Suppressor macrophage treated with lipopolysaccharide for 4 hours (primary cell): ENCODE results near the gene BRAP.
A peak's percentile ranks its signal among the peaks of the same experiment; 100 is the strongest.
"Not testable (repeated sequence)": the region's sequence is repeated elsewhere in the genome, so short reads cannot be mapped to it uniquely, and the experiment has no call there.

Experiments
- DNase-seq: peaks from one replicate; pipeline ENCODE4 v3.0.0-alpha.2; 2020

BRAP gene, protein sequence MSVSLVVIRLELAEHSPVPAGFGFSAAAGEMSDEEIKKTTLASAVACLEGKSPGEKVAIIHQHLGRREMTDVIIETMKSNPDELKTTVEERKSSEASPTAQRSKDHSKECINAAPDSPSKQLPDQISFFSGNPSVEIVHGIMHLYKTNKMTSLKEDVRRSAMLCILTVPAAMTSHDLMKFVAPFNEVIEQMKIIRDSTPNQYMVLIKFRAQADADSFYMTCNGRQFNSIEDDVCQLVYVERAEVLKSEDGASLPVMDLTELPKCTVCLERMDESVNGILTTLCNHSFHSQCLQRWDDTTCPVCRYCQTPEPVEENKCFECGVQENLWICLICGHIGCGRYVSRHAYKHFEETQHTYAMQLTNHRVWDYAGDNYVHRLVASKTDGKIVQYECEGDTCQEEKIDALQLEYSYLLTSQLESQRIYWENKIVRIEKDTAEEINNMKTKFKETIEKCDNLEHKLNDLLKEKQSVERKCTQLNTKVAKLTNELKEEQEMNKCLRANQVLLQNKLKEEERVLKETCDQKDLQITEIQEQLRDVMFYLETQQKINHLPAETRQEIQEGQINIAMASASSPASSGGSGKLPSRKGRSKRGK

GRCh38 chr12:111685811-111686573, at the start of gene BRAP, which contains the start of gene ACAD10:
TSS of gene BRAP (minus strand) at chr12:111685956. CDS start at chr12:111685792, 164 bp downstream.
TSS of gene ACAD10 (plus strand) at chr12:111686053. CDS start at chr12:111692710, 6,657 bp downstream.
- DNase-seq = peak; percentile 98

GRCh38 chr12:111733340-111733915, 47.7 kb upstream of the BRAP start:
- no peak for DNase-seq

- no peak for DNase-seq
These were observed 47.0 kb upstream of the BRAP start for GRCh38 chr12:111732786-111733185.

DNA sequence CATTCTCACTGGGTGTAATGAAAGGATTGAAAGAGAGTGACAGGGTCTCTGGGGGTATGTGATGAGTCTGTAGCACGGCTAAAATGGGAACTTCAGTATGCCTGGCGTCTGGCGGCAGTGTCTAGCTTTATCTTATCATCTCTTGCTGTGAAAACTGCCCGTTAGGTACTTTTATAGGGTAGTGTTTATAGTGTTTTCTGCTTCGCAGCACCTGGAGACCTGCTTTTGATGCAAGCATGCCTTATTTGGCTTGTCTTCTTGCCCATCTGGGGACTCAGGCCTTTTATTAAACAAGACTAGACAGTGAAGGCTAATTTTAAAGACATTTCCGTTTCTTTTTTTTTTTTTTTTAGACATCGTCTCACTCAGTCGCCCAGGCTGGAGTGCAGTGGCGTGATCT, 44.7 kb upstream of the BRAP start:
- no peak for DNase-seq

GRCh38 chr12:111728795-111729194, 43.0 kb upstream of the BRAP start:
- DNase-seq = no peak

DNA sequence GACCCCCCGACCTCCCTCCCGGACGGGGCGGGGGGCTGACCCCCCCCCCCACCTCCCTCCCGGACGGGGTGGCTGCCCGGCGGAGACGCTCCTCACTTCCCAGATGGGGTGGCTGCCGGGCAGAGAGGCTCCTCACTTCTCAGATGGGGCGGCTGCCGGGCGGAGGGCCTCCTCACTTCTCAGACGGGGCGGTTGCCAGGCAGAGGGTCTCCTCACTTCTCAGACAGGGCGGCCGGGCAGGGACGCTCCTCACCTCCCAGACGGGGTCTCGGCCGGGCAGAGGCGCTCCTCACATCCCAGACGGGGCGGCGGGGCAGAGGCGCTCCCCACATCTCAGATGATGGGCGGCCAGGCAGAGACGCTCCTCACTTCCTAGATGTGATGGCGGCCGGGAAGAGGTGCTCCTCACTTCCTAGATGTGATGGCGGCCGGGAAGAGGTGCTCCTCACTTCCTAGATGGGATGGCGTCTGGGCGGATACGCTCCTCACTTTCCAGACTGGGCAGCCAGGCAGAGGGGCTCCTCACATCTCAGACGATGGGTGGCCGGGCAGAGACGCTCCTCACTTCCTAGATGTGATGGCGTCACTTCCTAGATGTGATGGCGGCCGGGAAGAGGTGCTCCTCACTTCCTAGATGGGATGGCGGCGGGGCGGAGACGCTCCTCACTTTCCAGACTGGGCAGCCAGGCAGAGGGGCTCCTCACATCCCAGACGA, 38.0 kb upstream of the BRAP start:
- DNase-seq = not testable (repeated sequence)

GRCh38 chr12:111720457-111720856, 34.7 kb upstream of the BRAP start:
- no peak for DNase-seq

DNA sequence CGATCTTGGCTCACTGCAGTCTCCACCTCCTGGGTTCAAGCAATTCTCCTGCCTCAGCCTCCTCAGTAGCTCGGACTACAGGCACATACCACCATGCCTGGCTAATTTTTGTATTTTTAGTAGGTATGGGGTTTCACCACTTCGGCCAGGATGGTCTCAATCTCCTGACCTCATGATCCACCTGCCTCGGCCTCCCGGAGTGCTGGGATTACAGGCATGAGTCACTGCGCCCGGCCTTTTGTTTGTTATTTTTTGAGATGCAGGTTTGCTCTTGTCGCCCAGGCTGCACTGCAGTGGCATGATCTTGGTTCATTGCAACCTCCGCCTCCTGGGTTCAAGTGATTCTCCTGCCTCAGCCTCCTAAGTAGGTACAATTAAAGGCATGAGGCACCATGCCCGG, 33.6 kb upstream of the BRAP start:
- not testable (repeated sequence) for DNase-seq

DNA sequence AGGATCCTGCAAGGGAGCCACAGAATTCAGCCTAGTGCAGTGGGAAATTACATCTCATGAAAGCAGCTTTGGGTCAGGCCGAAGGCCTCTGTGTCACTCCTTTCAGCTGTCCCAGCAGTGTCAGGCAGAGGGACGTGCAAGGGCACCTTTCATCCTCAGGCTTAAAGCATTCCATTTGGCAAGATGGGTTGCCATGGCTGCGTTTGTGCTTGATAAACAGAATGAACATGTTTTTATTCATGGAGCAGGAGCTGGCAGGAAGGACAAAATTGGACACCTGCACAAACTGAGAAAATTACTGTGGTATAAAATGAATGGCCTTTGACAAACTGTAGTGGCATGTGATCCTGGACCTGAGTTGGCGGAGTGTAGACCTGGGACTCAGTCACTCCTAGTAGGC, 29.5 kb upstream of the BRAP start:
- no peak for DNase-seq

GRCh38 chr12:111706145-111706544, 20.4 kb upstream of the BRAP start:
- DNase-seq = no peak

GRCh38 chr12:111705672-111706071, 19.9 kb upstream of the BRAP start:
- no peak for DNase-seq

GRCh38 chr12:111699962-111700361, 14.2 kb upstream of the BRAP start:
- no peak for DNase-seq

DNA sequence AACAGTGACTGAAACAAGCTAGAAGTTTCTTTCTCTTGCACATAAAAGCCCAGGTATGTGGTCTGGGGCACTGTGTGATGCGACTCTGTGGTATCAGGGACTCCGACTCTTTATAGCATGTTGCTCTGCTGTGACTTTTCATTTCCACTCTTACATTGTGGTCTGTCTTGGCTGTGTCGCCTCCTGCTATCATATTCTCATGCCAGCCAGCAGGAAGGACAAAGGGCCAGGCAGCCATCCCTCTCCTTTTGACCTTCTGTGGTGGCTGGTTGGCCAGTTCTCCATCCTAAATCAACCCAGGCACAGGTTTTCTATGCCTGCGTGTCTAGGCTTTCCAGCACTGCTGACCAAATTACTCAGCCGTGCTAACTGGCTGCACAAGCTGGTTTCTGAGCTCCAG, 8.1 kb upstream of the BRAP start:
- no peak for DNase-seq

GRCh38 chr12:111692575-111693210, 6.9 kb upstream of the BRAP start:
- DNase-seq = no peak

DNA sequence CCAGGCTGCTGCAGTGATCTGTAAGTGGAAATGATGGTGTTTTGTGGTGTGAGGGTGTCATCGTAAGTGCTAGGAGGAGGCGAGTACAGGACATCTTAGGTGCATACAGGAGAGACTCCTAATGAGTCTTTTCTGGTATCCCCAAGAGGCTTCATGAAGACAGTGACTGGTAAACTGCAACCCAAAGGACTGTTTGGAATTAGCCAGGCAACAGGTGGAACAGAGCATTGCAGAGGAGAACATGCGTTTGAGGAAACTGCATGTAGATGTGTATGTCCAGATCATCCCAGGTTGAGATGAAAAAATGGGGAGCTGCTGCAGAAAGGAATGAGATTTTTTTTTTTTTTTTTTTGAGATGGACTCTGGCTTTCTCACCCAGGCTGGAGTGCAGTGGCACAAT, 5.5 kb upstream of the BRAP start:
- no peak for DNase-seq

GRCh38 chr12:111687952-111688351, 2.2 kb upstream of the BRAP start:
- DNase-seq = no peak

DNA sequence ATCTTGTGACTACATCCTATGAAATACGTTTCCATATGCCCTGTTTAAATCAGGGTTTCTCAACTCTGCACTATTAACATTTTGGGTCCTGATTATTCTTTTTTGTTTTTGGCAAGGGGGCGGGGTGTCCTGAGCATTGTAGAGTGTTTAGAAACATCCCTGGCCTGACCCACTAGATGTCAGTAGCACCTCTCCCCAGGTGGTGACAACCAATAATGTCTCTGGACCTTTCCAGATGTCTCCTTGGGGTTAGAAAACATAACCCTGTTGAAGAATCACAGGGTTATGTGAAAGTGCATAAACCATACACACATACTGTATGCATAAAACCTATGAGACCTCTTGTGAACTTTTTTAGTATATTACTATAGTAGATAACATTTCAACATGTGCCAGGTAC, 1.5 kb upstream of the BRAP start:
- DNase-seq = no peak

- peak; percentile 6 for DNase-seq
These were observed 884 bp upstream of the BRAP start for GRCh38 chr12:111686574-111687105.

- no peak for DNase-seq
These were observed 390 bp downstream of the BRAP start for GRCh38 chr12:111685322-111685810.

GRCh38 chr12:111684485-111685198, 1.1 kb downstream of the BRAP start:
- not testable (repeated sequence) for DNase-seq

DNA sequence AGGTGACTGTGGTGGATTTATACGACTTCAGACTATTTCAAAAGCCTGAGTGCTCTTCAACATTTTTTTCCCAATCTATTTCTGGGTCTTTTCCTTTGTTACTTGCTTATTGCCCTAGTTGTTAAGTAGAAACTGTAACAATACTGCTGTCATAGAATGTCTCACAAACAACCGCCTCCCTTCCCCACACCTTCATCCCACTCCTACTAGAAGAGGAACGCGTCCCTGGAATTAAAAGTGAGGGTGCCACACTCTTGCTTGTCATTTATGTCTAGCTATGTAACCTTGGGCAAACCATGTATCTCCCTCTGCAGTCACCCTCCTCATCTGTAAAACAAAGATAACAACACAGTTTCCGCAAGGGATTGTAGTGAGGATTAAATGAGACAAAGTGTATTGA, 8.6 kb downstream of the BRAP start:
- DNase-seq = no peak
